Brain microvascular endothelial cell (primary cell): ENCODE data around the gene RESP18.
"Not testable (repeated sequence)": the region's sequence is repeated elsewhere in the genome, so short reads cannot be mapped to it uniquely, and the experiment has no call there.

Source experiments
- DNase-seq: peaks from one replicate; pipeline ENCODE4 v3.0.0-alpha.2; 2020
- H3K27ac ChIP-seq: fragments of 250-450 bp; sonication (Bioruptor Pico); 2 replicates; pipeline ENCODE4 v1.5.1; 2020; ENCODE audit warnings: mild to moderate bottlenecking, moderate library complexity
- H3K27me3 ChIP-seq: fragments of 250-450 bp; sonication (Bioruptor Pico); replicated peaks from 2 replicates; pipeline ENCODE4 v1.5.1; 2020; ENCODE audit warnings: mild to moderate bottlenecking
- H3K36me3 ChIP-seq: fragments of 250-450 bp; sonication (Bioruptor Pico); replicated peaks from 2 replicates; pipeline ENCODE4 v1.5.1; 2020; ENCODE audit warnings: mild to moderate bottlenecking
- H3K4me3 ChIP-seq: 2 replicates; pipeline ENCODE4 v1.5.1; 2011; ENCODE audit warnings: low read depth, mild to moderate bottlenecking, control low read depth, low read length, moderate library complexity
- in situ Hi-C: cut with HindIII; loops from 2 replicates; pipeline ENCODE4 v1.10.0; 2017; ENCODE audit warnings: low sequenced_read_pairs, low pct_ligation_motif_present
- TF ChIP-seq, protein P1 (sequence below): IDR thresholded peaks from 2 replicates; pipeline ENCODE4 v1.5.1; 2011; ENCODE audit warnings: low read depth, mild to moderate bottlenecking, moderate library complexity, low read length, control low read depth, inconsistent platforms; ENCODE audit errors: missing control alignments

The RESP18 gene

DNA sequence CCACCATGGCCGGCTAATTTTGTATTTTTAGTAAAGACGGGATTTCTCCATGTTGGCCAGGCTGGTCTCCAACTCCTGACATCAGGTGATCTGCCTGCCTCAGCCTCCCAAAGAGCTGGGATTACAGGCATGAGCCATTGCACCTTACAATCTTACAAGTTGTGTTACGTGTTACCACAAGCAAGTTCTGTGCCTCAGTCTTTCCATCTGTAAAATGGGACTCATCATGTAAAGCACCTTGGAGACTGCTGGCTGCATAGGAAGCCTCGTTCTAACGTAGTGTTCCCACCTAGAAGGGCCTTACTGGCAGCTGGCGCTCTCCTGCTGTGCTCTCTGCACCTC lies 43.4 kb downstream of the RESP18 start:
- Histone ChIP-seq H3K36me3 (peaks cover 5% of the 10 kb centered on the region), H3K4me3 (no peak overlapping the region), H3K27ac (no peak overlapping the region), H3K27me3 (no peaks in the 10 kb centered on the region)
- TF ChIP-seq, protein P1, sequence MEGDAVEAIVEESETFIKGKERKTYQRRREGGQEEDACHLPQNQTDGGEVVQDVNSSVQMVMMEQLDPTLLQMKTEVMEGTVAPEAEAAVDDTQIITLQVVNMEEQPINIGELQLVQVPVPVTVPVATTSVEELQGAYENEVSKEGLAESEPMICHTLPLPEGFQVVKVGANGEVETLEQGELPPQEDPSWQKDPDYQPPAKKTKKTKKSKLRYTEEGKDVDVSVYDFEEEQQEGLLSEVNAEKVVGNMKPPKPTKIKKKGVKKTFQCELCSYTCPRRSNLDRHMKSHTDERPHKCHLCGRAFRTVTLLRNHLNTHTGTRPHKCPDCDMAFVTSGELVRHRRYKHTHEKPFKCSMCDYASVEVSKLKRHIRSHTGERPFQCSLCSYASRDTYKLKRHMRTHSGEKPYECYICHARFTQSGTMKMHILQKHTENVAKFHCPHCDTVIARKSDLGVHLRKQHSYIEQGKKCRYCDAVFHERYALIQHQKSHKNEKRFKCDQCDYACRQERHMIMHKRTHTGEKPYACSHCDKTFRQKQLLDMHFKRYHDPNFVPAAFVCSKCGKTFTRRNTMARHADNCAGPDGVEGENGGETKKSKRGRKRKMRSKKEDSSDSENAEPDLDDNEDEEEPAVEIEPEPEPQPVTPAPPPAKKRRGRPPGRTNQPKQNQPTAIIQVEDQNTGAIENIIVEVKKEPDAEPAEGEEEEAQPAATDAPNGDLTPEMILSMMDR: no peak
- in situ Hi-C loops: no loop called here
- no peak for DNase-seq

DNA sequence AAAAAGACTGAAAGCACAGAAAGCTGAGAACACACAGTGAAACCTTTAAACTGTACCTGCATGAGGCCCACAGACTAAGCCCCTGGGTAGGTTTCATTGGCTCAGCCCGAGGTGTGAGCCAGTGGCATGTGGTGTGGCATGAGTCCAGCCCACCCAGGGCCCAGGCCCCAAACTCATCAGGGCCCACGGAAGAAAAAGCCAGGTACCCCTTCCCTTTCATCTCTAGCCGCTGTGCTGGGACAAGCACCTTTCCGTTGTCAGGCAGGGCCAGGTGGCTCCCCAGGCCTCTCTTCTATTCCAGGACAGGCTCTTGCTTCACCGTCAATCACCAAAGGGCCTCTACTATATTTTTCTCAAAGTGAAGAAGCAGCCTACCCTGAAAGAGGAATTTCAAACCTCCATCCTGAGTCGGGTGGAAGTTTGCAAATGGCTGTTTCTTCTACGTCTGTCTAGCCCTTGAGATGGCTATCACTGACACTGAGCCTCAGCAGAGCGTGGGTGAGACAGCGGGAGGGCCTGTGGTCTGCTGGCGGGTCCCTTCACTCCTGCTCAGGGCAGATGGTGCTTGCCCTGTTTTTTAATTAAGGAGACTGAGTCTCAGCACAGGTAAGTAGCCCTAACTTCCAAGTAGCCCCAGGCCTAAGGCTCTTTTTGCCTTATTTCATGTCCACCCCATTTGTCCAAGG lies 44.8 kb downstream of the RESP18 start:
- TF ChIP-seq, protein P1: no peak
- H3K36me3 ChIP-seq: peaks cover 5% of the 10 kb centered on the region
- in situ Hi-C loops: no loop called here
- no peak overlapping the region for H3K27ac ChIP-seq
- H3K4me3 ChIP-seq: no peak overlapping the region
- H3K27me3 ChIP-seq: no peaks in the 10 kb centered on the region
- DNase-seq: no peak

DNA sequence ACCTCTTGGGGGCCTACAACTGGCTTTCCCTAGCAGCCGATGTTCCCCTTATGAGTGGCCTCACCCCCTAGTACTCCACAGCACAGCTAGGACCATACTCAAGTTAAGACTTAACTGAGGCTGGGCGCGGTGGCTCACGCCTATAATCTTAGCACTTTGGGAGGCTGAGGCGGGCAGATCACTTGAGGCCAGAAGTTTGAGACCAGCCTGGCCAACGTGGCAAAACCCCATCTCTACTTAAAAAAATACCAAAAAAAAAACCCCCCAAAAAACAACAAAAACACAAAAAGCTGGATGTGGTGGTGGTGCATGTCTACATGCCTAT lies 45.5 kb downstream of the RESP18 start:
- H3K4me3 ChIP-seq, in situ Hi-C loops, H3K27ac ChIP-seq, H3K27me3 ChIP-seq, H3K36me3 ChIP-seq, DNase-seq: not testable (repeated sequence)

DNA sequence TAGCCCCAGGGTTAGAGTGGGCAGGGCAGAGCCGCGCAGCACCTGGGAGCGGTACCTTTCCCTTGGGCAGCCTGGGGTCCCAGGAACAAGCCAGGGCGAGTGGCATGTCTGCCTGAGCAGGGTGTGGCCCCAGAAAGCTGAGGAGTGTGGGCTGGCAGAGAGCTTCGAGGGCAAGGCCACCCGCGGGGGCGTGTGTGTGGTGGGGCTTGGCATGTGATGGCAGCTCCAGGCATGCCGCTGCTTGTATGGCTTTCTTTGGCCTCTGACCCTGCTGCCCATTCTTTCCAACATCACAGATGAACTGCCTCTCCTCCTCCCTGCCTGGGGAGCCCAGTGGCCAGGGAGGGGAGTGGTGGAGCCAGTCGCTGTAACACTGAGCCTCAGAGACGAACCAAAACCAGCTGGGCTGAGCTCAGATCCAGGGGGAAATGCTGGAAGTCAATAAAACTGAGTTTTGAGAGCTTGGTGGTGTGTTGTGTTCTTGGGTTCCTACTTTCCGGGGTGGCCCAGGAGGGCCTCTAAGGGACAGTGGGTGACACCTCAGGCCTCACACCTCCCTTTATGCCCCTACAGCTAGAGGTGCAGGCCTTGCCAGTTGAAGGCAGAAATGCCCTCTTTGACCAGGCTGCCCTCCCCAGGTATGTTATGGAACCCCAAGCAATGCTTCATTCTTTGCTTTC lies 46.0 kb downstream of the RESP18 start:
- Histone ChIP-seq H3K27ac (no peak overlapping the region), H3K27me3 (no peaks in the 10 kb centered on the region), H3K4me3 (no peak overlapping the region), H3K36me3 (peaks cover 6% of the 10 kb centered on the region)
- DNase-seq: no peak
- in situ Hi-C loops: no loop called here
- TF ChIP-seq, protein P1: no peak

DNA sequence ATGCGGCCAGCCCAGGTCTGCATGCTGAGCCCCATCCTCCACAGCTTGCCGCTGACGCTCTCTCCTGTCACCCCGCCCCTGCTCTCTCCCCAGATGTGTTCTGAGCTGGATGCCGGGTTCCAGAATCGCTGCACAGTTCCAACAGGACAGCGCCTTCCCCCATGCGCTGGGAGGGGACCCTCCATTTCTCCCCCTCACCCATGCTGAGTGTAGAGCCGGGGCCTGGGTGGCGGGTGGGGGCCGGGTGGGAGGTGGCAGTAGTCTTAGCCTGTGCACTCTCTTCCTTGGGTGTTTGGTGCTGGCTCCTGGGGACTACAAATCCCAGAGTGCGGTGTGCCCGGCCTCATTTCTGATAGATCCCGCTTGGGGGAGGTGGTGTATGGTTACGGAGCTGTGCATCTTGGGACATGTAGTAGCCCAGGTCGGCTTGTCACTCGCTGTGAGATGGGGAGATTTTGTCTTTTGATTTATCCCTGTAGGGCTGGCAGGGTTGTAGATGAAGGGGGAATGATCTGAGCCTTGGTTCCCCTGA lies 46.6 kb downstream of the RESP18 start:
- in situ Hi-C loops: no loop called here
- TF ChIP-seq, protein P1: no peak
- Histone ChIP-seq H3K4me3 (no peak overlapping the region), H3K36me3 (peaks cover 6% of the 10 kb centered on the region), H3K27me3 (no peaks in the 10 kb centered on the region), H3K27ac (no peak overlapping the region)
- peak; percentile 28 for DNase-seq

DNA sequence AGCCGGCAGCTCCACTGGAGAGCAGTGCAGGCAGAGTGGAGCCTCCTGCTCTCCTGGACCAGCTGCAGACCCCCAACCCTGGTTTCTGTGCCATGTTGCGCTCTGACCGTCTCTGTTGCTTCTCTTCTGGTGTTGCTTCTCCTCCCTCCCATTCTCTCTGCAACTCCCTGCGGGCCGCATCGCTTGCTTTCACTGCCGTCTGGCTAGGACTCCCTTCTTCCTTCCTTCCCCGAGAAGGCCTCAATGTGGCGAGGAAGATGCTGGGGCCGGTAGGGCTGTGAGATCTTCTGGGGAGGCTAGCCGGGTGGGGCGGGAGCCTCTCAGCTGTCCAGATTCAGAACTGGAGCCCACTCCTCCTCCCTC lies 47.2 kb downstream of the RESP18 start:
- no peak overlapping the region for H3K4me3 ChIP-seq
- in situ Hi-C loops: no loop called here
- H3K27me3 ChIP-seq: no peaks in the 10 kb centered on the region
- peaks cover 6% of the 10 kb centered on the region for H3K36me3 ChIP-seq
- TF ChIP-seq, protein P1: no peak
- no peak overlapping the region for H3K27ac ChIP-seq
- no peak for DNase-seq
